UCSD-AML1 (cell line): ENCODE results near the gene FBP1.
"Not testable (repeated sequence)": the region's sequence is repeated elsewhere in the genome, so short reads cannot be mapped to it uniquely, and the experiment has no call there.

Source experiments
- DNase-seq: peaks from one replicate; lab custom pipeline; 2025; ENCODE audit not compliant: unreplicated experiment; lab: John Stamatoyannopoulos, UW

FBP1 gene

GRCh38 chr9:94622087-94622800 is 17.1 kb downstream of the FBP1 start:
- no peak for DNase-seq

DNA sequence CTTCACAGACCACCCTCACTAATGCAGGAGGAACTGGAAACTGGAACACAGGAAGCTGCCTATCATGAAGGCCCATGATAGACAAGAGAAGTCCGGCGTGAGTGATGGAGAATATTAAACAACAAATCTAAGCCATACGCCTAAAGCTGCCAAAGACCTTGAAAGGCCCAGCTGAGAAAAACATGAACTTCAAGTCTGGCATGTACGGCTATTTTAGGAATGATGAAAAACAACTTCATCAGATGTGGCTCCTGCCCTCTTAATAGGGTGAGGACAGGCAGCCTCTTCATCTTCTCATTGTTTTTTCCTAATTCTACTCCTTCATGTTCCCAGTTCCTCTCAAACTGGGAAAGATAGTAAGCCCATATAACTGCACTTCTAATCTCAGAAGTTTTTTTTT is 20.3 kb downstream of the FBP1 start:
- no peak for DNase-seq

- DNase-seq: no peak
Measured at GRCh38 chr9:94613003-94613402, 26.3 kb downstream of the FBP1 start.

DNA sequence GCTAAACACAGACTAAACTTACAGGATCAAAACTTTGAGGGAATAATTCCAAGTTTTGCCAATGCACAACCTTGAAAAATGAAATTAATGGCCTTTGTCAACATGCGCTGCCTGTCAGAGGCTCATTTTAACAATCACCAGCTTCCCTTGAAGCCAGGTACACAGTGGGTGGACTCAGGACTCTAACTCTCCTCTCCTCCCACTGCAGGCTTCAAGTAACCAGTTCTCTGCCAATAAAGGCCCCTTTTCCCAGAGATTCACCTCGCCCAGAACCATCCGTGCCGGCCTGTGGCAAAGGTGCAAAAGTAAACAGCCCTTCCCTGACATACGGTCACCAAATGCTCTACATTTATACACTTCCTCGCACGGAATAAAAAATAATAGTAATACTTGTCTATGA is 27.2 kb downstream of the FBP1 start:
- DNase-seq: no peak

DNA sequence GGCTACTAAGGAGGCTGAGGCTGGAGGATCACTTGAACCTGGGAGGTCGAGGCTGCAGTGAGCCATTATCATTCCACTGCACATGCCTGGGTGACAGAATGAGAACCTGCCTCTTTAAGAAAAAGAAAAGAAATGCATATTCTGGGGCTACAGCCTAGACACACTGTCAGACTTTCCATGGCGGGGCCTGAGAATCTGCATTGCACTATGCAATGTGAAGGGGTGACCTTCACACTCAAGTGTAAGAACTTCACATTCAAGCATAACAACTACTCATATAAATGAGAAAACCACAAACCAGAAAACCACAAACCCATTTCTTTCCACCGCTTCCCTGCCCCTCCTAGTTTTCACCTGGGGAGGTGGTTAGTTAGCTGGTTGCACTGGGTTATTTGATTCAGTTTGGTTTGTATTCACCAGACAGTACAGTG is 27.7 kb downstream of the FBP1 start:
- DNase-seq: no peak

GRCh38 chr9:94610181-94610606 is 29.1 kb downstream of the FBP1 start:
- no peak for DNase-seq

DNA sequence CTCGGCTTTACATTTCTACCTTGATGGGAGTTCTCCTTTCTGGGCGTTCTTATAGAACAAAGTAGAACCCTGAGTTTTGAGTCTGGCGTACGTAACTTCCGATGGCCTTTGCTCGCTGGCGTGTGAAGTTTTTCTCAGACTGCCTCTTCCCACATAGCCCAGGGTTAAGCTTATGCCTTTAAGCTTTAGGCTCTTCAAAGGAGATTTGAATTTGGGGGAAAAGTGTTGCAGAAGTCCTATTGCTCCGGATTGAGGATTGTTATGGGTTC is 32.0 kb downstream of the FBP1 start:
- DNase-seq: no peak

DNA sequence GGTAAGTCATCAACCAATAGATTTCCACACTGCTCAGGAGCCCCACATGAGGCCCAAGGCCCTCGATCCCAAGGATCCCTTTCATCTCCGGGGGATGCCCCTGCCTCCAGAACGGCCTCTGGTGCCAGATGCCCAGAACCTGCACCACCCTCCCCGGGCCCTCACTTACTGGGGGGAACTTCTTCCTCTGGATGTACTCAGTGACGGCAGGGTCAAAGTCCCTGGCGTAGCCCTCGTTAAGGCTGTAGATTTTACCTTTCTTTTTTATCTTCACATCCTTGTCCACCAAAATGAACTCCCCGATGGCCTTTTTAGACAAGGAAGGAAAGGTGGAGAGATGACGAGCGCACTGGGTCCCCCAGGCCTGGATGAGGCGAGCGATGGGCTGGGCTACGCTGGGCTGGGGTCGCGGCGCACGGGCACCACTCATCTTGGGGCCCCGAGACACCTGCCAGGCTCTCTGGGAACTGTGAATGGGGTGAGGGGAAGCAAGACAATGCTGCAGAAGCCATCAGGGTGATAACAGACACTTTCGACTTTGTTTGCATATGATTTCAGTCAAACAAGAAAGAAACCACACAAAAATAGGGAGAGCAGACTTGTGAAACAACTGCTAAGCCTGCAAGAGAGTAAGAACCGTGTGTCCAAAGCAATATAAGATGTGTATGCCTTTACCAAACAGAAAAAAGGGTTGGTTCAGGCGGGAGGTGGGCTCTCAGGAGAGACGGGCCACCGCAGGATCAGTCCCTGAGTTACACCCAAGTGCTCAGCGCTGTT is 32.5 kb downstream of the FBP1 start:
- DNase-seq: no peak

DNA sequence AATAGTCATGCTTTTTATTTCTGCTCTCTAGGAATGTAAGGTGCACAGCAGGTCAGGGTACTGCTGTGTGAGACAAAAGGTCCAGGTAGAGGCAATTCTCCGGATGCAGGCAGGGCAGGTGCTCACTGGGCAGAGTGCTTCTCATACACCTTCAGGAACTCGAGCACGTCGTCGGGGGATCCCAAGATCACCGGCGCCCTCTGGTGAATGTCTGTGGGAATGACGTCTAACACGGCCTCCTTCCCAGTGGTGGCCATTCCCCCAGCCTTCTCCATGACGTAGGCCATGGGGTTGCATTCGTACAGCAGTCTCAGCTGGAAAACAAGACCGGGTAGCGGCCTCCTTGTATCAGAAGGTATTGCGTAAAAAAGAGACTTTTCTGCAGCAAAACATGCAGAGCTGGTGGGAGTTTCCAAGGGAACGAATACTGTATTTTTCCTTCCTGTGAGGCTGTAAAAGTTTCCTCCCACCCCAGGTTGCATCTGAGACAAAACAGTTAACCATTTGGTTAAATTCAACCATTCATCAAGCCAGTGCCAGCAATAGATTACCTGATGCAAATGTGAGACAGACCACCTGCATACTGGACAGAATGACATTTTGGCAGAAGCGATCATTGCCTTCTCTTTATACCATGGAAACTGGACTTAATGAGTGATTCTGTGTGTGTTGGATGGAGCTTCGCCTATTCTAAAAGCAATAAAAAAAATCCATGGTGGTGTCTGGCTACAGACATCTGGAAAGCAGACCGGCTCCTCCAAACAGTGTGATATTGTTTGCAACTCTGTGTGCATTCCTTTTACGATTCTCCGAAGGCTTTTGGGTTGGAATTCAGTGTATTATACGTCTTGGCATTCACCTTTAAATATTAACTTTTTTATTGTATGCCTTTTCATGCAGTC is 35.8 kb downstream of the FBP1 start:
- DNase-seq: peak; percentile 69

DNA sequence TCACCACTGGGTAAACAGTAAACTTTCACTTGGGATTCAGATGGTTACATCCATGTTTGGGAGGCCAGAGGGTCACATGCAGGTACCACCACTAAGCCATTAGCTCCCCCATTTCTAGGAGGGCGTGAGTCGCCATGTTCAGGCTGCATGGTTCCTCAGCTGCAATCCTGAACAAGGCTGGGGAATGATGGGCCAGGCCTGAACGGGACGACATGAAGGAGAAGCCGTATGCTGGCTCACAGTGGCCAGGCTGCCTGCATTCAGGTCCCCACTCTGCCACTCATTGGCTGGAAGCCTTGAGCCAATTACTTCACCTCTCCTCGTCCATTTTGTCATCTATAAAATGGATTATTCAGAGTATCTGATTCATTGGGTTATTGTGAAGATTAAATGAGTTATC is 36.7 kb downstream of the FBP1 start:
- DNase-seq: no peak

GRCh38 chr9:94600715-94601114 is 38.6 kb downstream of the FBP1 start:
- DNase-seq: no peak

DNA sequence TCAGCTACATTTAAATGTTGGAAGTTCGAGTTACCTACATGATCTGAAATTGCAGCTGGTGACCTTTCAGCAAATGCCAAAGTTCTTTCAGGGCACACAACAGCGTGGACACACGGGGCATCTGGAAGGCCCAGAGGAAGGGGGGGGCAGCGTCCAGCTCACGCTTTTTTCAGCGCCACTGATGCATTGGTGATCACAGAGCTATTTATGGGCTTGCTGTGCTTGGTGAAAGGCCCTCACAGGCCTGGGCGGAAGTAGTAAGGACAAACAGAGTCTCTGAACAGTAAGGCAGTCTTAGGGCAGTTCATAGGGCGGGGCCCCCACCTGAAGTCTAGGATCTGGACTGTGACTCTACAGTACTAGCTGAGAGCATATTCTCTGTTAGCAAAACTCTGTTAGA is 39.1 kb downstream of the FBP1 start:
- no peak for DNase-seq

DNA sequence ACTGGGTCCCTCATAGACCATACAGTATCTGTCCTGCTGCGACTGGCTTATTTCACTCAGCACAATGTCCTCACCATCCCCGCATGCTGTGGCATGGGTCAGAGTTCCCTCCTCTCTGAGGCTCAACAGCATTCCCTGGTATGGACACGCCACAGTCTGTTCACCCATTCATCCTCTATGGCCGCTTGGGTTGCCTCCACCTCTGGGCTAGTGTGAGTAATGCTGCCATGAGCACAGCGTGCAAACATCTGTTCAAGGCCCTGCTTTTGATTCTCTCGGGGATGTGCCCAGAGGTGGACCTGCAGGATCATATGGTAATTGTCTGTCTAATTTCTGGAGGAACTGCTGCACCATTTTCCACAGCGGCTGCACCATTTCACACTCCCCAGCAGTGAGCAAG is 40.2 kb downstream of the FBP1 start:
- DNase-seq: no peak

GRCh38 chr9:94593459-94594345 is 45.6 kb downstream of the FBP1 start, which contains the start of gene FBP2:
FBP2 (minus strand) TSS chr9:94593824; CDS start chr9:94593726, 98 bp downstream.
- DNase-seq: no peak

DNA sequence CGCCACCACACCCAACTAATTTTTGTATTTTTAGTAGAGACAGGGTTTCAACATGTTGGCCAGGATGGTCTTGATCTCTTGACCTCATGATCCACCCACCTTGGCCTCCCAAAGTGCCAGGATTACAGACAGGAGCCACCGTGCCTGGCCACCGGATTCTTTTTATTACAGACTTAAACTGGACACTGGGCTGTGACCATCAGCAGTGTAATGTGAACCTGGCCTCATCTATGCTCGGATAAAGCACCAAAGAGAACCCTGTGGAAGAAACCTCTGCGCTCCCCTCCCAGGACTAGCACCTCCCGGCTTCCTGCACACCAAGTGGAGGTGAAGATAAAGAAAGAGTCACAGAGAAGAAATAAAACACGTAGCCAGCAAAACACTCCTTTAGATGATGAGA is 46.6 kb downstream of the FBP1 start:
- DNase-seq: not testable (repeated sequence)

GRCh38 chr9:94591876-94592275 is 47.4 kb downstream of the FBP1 start:
- no peak for DNase-seq

- not testable (repeated sequence) for DNase-seq
Measured at GRCh38 chr9:94591046-94591545, 48.2 kb downstream of the FBP1 start.

- DNase-seq: no peak
Measured at GRCh38 chr9:94588681-94589080, 50.6 kb downstream of the FBP1 start.

DNA sequence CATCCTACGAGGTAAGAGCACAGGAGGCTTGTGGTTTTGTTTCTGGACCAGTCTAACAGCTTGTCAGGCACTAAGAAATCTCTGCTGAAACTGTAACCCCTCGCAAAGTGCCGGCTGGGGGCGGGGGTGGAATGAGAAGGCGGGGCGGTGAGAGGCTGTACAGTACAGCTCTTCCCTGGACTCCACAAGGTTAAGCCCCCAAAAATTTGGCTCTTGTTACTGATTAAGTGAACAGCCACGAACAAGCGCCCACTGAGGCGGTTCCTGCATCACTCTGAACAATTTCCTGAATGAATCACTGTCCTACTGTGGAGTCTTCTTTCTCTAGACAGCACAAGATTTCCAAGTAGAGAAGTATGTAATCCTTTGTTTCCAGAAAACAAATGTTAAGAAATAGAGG is 52.5 kb downstream of the FBP1 start:
- no peak for DNase-seq

- no peak for DNase-seq
Measured at GRCh38 chr9:94586316-94586715, 53.0 kb downstream of the FBP1 start.
